ENCODE measurements around the gene CCDC124.

GRCh38 chr19:17967257-17968051, 34.6 kb downstream of the CCDC124 start:
- TF ChIP-seq CTCF (IDR thresholded peaks at IDR 0.05; ENCODE audit: insufficient read depth, low read depth, low read length), result no peak
- peak; percentile 89 for TF ChIP-seq EZH2 (IDR thresholded peaks at IDR 0.05; ENCODE audit: insufficient read depth, low read length)
